Renal cortex interstitium (tissue), 11 donors: Measurements from ENCODE around the gene IRF8. TPM values are rescaled to one million over a fixed set of nuclear protein-coding genes. Genes with fewer than 3 reads are reported as not detected.

Source experiments
- DNase-seq, 11 donors: peaks; one replicate each; pipeline ENCODE4 v3.0.0-alpha.2; 2013; ENCODE audit warnings: low read depth in 9 of 11, low spot score in 4 of 11; ENCODE audit errors: extremely low read depth in 1 of 11
- polyA plus RNA-seq, 3 donors: library from polyadenylated mRNA; unstranded; fragments of 120-200 nt; gene quantifications; one replicate each; pipeline ENCODE4 v1.2.1, GENCODE V29; 2013; ENCODE audit not compliant: insufficient read length in 3 of 3

IRF8 gene
- polyA plus RNA-seq, 3 donors = 3.3 to 6.5 (median 5.8) TPM

- no peak for DNase-seq
Measured at GRCh38 chr16:85908444-85908843, 9.5 kb downstream of the IRF8 start.

GRCh38 chr16:85908889-85909589 lies 10.1 kb downstream of the IRF8 start:
- no peak for DNase-seq

- DNase-seq = no peak
Measured at GRCh38 chr16:85909932-85910853, 11.2 kb downstream of the IRF8 start.

- no peak for DNase-seq
Measured at GRCh38 chr16:85910854-85911247, 11.9 kb downstream of the IRF8 start.

- no peak for DNase-seq
Measured at GRCh38 chr16:85911251-85911930, 12.4 kb downstream of the IRF8 start.

- DNase-seq = no peak
Measured at GRCh38 chr16:85912211-85912974, 13.4 kb downstream of the IRF8 start.

GRCh38 chr16:85913141-85913601 lies 14.2 kb downstream of the IRF8 start:
- DNase-seq = no peak

- DNase-seq = no peak
Measured at GRCh38 chr16:85913688-85914422, 14.9 kb downstream of the IRF8 start.

GRCh38 chr16:85914423-85914794 lies 15.4 kb downstream of the IRF8 start:
- no peak for DNase-seq

- no peak for DNase-seq
Measured at GRCh38 chr16:85915125-85915845, 16.3 kb downstream of the IRF8 start.

- no peak for DNase-seq
Measured at GRCh38 chr16:85916141-85916890, 17.4 kb downstream of the IRF8 start.

- DNase-seq = no peak
Measured at GRCh38 chr16:85917012-85917411, 18.1 kb downstream of the IRF8 start.

- no peak for DNase-seq
Measured at GRCh38 chr16:85917959-85918358, 19.0 kb downstream of the IRF8 start.

GRCh38 chr16:85918436-85918835 lies 19.5 kb downstream of the IRF8 start:
- no peak for DNase-seq

GRCh38 chr16:85919271-85920267 lies 20.6 kb downstream of the IRF8 start:
- DNase-seq = no peak

GRCh38 chr16:85921026-85921425 lies 22.1 kb downstream of the IRF8 start:
- DNase-seq = no peak
